Activated CD4-positive, alpha-beta T cell treated with anti-CD3 and anti-CD28 coated beads for 24 hours (primary cell): Measurements from ENCODE around the gene ALDH1L1.

Experiments used
- DNase-seq, 2 donors: peaks; one replicate each; pipeline ENCODE4 v3.0.0-alpha.2; 2020; ENCODE audit warnings: low read depth in 2 of 2

Gene ALDH1L1

DNA sequence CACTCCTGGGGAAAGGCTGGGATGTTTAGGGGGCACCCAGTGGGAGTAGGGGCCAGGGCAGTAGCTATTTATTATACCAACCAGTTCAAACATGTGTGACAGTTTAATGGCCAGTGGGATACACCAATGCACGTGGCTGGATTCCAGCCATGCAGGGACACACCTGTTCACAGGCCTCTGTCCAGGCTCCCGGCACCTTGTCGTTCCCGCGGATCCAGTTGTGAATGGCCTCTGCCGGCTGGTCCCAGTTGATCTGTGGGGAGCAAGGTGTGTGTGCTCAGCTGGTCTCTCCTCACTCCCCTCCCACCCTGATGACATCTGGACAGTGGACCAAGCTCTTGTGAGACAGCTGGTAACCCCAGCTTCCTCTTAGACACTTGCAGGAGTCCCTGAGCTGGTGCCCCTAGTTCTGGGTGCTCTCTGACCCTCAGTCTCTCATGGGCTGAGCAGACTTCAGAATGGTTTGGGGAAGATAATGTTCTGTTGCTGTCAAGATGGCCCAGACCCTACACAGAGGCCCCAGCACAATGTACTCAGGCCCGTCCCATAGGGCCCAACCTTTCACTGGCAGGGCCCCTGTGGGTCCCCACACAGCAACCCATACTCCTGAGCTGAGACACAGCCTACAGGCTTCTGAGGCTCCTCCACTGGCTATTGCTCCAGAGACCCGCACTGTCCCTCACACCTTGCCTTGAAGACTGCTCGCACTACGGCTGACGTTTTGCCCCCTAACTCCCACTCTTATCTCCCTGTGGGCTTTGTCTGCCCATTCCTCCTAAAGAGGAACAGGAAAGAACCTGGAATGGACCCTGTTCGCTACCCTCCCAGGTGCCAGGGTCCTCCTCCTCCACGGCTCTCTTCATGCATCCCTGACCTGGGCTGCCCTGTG lies 25.8 kb downstream of the ALDH1L1 start:
- DNase-seq: no peak

DNA sequence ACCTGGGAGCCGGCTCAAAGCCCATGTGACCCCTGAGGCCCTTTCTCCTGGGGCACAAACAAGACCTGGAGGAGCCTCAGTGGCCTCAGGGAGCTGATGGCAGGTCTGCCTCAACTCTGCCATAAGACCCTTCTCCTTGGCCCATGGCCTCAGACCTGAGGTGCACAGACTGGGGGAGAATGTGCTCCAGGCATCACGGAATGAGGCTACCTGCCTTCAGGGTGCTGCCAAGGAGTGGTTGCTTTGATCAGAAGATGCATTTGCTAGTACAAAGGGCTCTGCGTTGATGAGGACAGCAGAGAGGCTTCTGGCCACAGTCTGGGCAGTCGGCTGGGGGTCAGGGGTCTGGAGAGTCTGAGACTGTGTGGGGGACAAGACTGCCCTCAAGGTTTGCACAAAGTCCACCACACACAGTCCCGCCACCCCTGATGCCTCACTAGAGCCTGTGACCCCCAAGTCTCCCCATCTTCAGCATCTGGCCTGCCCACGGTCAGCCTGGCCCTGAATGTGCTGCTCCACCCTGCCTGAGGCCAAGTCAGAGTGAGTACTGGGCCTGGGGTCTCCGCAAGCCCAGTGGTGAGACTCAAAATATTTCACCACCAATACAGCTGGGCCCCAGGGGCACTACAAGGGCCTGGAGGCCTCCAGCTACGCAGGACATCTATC lies 26.6 kb downstream of the ALDH1L1 start:
- no peak for DNase-seq

DNA sequence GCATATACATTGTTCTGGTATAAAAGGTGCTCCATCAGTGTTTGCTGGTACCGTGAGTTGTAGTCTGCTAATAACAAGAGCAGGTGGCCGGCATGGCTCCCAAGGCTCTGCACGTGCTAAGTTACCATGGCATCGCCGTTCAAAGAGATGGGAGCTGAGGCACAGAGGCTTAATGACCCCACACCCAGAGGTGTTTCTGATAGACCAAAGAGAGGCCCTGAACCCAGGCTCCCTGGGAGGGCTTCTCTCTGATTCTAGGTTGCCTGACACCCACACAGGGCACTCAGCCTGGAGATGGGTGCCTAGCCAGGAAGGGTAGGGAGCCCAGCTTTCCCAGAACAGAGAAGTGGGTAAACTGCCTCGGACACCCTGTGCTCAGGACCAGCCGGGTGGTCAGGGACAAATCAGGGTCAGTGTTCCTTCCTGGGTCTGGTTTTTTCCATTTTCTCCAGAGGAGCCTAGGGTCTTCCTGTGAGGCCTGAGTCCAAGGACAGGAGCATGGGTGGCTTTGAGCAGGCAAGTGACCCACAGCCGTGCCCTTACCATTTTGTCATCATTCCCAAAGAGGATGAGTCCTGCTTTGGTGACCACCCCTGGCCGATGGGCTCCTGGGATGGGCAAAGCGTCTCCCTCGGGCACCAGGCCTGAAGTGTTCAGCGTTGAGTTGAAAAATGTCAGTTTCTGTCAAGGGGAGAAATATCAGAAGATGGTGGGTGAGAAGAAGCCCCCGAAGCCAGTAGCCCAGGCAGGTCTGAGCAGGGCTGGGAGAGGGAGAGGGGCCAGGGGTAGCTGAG lies 27.3 kb downstream of the ALDH1L1 start:
- DNase-seq: no peak

DNA sequence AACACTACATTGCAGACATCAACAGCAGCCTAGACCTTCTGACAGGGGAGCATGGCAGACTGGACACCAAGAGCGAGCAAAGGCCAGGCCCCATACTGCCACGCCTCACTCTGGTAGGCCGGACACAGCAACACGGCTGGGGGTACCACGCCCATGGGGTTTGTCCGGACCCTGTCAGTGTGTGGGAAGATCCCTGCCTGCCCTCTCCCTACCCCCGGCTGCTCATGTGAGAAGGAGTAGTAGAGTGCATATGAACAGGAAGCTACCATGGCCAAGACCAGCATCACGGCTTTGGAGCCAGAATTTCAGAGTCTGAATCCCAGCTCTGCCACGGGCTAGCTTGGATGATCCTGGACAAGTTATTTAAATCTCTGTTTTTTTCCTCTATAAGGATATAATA lies 27.9 kb downstream of the ALDH1L1 start:
- DNase-seq: no peak

DNA sequence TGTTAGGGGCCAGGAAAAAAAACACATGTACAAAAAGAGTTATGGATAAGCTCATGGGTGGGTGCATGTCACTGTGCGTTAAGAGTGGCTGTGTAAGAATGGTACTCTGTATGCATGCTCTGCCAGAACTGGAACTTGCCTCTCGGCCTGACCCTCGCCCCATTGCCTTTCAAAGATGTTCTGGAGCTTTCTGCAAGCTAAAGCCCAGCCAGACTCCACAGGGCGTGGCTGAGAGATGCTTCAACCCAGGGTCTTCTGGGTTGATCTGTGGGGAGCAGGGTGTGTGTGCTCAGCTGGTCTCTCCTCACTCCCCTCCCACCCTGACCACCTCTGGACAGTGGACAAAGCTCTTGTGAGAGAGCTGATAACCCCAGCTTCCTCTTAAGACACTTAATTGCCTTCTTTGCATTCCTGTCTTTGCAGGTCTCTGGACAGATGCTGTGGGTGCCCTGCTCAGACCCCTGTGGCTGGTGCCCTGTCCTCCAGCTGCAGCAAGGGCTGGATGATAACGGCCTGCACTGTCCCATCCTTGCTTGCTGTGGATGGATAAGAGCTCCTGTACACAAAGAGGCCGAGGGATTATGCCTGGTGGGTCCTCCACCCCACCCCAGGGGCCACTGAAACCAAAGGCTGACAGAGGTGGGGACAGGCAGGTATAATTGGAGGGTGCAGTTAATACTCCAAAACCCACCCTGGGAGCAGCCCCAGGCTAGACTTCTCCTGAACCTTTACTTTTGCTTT lies 28.7 kb downstream of the ALDH1L1 start:
- DNase-seq: no peak

DNA sequence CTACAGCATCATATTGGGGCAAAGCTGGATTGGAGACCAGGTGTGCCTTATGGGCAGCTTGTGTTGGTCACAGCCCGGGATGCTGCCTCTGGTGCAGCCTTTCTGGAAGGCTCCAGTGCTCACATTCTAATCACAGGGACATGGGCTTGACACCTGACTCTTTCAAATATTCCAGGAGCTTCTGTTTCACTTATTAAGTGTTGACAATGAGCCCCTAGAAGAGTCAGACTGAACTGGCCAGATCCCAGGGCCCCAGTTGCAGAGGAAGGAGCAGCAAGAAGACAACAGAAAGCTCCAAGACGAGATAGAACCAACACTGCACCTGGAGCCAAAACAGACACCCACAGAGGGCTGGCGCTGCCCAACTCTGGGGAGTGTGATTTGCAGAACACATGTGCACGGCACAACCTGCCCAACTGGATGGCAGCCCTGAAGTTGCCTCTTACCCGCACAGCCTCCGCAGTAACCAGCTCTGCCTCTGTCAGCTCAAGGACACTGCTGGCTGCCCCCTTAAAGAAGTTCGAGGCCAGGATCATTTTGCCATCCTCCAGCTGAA lies 30.3 kb downstream of the ALDH1L1 start:
- DNase-seq: no peak

DNA sequence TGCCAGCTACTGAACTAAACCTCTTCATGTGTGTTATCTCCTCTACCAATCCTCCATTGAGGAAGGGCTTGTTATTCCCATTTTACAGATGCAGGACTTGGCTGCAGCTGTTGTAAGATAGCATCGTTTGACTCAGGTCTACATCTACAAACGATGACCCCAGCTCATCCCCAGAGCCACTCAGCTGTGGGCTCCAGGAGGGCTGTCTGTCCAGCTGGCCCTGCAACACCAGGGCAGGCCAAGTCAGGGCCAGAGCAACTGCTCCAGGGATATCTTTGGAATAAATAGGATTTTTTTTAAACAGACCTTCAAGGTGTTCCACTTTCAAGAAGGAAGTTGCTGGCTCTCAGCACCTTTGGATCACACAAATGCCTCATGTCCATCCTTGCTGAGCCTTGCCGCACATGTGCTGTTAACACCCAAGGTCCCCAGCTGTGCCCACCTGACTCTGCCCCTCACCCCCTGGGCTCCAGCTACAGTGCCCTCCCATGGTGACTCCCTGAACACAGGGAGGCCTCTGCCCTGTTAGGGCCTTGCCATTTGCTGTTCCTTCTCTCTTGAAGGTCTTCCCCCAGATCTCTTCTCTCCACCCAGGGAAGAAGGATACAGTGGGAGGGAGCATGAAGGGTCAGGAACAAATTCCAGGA lies 31.0 kb downstream of the ALDH1L1 start:
- DNase-seq: no peak

DNA sequence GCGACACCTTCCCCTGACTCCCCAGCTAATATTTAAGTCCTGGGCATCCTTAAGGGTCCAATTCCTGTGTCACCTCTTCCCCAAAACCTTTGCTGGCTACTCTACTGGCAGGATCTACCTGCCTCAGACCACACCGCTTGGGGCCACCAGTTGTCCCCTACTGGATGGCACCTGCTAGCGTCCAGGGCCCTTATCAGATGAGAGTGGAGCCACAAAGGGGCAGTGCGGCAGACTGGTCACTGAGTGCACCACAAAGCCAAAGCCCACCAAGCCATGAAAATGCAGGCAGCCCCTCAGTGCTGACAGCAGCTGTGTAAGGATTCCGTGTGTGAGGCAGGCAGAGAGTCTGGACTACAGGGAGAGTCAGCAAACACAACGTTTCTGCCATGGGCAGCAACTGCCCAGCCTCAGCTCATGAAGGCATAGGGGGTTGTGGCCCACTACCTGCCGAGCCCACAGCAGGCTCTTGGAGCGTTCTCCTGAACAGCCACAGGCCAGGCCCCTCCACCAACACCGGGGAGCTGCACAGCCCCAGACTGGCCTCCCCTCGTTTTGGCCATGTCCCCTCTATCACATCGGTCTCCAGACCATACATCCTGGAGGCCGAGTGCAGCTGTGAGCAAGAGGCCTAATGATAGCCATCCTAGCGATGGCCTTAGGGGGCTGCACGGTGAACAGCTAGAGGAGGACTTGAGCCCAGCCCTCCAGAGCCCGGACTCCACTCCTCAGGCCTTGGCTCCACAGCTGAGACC lies 32.3 kb downstream of the ALDH1L1 start:
- DNase-seq: no peak

DNA sequence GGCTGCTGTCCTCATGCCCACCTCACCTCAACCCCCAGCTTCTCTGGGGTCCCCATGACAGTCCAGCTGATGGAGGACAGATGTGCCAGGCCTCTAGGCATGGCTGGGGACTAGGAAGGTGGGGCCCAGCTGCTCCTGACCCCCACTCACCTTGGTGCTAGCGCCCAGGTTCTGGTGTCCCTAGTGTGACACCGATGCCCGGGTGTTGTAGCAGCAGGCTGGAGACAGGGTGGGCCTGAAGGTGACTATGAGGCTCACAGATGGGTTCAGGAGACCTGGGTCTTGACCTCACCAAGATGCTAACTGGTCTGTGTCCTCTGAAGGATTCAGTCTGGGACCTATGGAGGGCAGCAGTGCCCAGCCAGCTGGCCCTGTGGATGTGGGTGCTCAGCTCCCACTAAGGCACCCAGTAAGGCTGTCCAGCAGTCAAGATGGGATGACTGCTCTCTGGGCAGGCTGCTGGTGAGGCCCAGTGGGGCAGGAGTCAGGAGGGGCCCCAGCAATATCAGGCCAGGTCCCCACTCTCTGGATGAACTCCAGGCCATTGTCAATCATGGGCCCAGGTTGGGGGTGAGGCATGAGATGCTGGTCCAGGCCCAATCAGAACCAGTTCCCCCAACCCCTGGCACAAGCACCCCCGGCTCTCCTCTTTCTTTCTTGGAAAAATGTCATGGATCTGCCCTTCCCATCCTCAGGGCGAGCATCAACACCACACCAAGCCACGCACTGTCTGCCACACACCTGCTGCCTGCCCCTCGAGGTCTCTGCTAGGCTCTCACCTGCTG lies 33.0 kb downstream of the ALDH1L1 start:
- DNase-seq: no peak

DNA sequence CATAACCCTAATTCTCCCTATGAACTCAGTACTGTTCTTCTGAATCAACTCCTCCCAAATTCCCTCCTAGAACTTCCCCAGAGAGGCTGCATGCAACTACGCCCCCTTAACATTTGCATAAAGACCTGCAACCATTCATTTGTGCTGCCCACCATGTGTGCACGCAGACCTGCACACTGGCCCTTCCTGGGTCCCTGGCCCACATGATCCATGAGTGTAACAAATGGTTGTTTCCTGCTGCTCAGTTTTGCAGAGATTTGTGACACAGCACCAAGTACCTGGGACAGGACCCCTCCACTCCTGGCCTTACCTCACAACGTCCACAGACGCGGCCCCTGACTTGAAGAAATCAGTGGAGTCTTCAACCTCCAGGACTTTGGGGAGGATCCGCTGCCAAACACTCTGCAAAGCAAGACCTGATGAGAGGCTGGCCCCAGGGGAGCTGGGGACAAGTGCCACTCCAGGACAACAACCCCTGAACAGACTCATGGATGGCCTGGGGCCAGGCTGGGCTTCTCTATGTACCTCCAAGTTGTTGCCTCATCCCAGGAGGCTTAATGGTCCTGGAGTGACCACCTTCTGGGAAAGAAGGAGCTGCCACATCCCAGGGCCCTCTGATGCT lies 33.8 kb downstream of the ALDH1L1 start:
- no peak for DNase-seq

DNA sequence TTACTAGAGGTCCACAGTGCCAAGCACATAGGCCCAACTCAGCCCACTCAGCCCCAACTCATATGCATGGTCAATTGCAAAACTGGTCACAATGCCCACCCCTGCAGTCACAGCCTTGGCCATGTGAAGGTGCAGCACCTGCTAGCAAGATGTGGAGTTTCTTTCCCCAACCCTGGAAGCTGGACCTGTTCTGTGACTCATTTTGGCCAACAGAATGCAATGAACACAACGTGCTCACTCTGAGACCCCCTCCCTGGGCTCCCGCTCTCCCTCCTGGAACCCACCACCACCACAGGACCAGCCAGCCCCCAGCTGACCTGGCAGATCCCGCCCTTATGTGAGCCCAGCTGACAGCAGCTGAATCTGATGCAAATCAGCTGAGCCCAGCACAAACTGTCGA lies 34.4 kb downstream of the ALDH1L1 start:
- DNase-seq: no peak

DNA sequence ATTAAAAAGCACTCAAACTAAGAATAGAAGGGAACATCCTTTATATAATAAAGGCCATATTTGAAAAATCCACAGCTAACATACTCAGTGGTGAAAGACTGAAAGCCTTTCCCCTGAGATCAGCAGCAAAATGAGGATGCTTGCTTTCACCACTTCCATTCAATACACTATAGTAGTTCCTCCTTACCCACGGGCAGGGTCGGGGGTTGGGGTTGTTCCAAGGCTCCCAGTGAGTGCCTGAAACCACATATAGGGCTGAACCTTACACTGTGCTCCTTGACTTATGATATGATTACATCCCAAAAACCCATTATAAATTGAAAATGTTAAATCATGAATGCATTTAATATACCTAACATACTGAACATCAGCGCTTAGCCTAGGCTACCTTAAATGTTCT lies 37.7 kb downstream of the ALDH1L1 start:
- DNase-seq: no peak

DNA sequence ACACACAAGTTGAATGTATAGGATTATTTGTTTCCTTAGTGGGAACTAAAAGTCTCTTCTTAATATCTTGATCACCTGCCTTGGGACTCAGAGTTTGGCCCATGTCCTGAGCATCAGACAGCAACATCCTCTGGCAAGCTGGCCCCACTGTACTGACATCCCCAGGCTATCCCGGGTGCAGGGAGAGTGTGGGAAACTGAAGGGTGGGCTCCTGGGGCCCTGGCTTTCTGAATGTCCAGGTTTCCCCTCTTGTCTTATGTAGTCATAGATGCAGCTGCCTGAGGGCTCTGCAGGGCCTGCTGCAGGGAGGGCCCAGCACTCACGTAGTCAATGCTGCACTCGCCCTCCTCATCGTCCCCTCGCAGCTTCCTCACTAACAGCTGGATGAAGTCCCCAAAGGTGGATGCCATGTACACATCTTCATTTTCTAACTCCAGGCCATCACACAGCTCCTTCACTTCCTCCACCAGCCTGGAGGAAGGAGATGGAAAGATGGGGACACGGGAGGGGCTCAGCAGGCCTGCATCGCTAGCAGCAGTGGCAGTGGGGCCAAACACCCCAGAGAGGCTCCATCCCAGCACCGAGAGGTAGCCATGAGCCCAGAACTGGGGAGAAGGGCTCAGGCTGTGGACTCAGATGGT lies 42.8 kb downstream of the ALDH1L1 start:
- DNase-seq: no peak

DNA sequence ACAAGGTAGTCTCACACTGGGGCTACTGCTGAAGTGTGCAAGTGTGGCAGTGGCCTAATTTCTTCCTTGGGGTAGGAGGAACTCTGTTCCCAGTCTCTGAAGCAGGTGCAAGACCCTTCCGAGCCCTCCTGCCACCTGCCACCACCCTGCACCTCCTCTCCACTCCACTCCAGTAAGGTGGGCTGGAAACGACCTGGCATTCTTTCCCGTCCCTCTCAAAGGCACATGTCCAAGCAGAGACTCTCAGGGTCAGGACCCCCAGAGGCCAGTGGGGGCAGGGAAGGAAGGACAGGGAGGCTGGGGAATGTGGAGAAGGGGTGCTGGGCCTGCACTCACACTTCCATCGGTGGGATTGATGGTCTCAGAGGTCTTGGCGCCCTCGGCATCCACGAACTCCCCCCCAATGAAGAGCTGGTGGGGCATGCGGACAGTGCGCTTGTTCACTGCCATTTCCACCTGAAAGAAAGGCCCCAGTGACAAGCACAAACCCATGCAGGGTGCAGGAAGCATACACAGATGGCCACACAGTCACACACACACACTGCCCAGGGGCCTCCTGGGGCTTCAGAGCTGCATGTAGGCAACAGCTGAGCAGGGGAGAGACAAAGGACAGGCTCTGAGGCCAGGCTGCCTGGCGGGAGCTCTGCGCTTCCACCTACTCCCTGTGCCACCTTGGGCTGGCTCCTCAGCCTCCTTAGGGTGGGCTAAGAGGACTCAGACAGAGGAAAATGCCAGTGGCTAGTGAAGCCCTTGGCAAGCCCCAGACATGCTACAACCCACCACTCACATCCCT lies 43.8 kb downstream of the ALDH1L1 start:
- DNase-seq: no peak

DNA sequence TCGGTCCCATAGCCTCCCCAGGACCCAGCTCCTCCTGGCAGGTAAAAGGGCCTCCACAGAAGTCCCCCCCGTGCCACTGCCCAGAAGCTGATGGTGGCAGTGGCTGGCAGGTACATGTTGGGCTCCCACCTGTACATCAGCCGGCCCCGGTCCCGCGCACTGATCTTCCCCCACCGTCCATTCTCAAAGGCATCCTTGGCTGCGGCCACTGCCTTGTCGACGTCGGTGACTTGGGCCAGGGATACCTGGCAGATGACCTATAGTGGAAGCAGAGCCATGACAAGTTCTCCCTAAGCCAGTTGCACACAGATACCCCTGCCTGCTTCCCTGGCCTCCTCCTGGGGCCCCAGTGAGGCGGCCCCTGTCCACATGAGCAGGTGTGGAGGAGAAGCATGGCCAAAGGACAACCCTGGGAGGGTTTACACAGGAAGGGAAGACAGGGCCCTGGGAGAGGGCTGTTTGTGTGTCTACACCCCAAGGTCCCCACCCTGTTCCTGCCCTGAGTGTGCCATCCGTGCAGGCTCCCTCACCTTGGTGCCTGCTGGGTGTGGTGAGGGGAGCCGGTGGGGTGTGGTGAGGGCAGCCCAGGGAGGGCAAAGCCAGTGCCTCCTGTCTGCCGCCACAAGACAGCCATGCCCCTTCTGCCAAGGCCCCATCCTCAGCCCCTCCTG lies 44.8 kb downstream of the ALDH1L1 start:
- no peak for DNase-seq

DNA sequence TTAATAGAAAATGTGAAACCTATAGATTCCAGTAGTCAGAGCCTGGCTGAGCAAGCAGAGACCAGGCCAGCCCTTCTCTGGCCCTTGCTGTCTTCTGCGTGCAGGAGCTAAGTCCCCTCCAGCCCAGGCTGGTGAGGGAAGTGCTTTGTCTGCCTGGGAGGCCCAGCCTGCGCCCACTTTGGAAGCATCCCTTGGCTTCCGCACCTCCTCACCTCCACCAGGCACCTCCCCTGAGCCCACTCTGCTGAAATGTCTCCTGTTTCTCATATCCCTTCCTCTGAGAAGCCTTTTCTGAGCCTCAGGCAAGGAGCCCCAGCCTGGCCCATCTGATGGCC lies 45.3 kb downstream of the ALDH1L1 start:
- DNase-seq: no peak
